GM19455 (cell line): ENCODE results near the gene ZNF784.
A peak's percentile ranks its signal among the peaks of the same experiment; 100 is the strongest.

ENCODE experiments used
- ATAC-seq: cut with Tn5 transposase; IDR thresholded peaks from one replicate; pipeline ENCODE4 v1.9.1; 2021; ENCODE audit not compliant: unreplicated experiment

The ZNF784 gene

DNA sequence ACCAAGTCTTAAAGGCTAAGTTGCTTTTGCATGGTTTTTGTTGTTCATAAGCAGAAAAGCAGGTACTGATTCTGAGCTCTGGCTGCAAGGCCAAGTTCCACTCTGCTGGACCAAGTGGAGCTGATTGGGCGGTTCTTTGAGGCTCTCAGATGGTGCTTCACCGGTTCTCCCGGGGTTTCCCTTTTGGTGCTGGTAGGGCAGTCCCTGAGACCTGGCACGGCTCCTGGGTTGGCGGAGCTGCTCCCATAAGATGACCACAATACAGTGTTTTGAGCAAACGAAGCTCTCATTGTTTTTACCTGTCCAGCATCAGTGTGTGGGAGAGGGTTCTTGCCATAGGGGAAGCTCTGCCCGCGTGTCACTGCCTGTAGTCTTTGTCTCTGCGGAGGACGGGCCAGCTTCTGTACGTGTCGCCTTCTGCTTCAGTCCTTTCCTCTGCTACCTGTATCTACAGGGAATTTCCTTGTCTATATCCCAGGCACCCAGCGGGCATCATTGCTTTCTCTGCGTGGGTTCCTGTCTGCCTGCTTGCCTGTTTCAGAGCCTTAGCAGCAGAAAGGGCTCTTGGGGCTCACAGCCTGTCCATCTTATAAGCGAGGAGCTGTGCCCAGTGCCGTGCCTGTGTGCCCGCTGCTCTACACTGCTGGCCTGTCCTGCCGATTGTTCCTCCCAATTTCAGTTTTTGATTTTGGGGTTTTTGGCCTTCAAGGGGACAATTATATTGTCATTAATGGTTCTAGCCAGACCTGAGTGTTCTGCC lies 32.8 kb upstream of the ZNF784 start:
- no peak for ATAC-seq

DNA sequence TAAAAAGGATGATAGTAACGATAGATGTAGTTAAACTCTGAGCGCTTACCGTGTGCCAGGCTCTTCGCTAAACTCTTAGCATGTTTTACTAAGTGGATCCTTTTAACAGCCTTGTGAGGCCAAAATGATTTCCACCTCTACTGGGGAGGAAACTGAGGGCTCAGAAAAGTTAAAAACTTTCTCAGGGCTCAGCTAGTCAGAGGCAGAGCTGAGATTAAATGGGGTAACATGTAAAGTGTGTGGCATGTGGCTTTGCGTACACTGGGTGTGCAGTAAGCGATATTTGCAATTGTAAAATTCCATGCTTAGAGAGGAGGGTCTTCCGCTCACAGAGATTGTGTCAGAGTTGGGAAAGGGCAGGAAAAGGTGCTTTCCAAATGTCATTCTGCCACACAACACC lies 32.2 kb upstream of the ZNF784 start:
- ATAC-seq, result no peak

DNA sequence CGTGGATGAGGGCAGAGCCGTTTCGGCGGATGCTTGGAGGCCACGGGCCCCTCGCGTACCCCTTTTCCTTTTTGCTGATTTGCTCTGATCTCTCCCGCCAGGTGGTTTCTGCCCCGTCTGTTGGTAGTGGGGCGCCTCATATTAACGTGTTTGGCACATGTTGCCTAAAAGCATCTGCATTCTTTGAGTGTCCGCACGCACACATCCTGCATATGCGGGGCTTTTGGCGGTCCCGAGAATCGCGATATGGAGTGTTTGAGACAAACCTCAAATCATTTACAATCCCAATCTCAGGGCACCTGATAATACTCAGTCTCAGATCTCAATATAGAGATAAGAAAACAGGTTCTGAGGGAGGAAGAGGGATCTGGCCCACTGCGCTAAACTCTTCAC lies 31.3 kb upstream of the ZNF784 start:
- no peak for ATAC-seq

DNA sequence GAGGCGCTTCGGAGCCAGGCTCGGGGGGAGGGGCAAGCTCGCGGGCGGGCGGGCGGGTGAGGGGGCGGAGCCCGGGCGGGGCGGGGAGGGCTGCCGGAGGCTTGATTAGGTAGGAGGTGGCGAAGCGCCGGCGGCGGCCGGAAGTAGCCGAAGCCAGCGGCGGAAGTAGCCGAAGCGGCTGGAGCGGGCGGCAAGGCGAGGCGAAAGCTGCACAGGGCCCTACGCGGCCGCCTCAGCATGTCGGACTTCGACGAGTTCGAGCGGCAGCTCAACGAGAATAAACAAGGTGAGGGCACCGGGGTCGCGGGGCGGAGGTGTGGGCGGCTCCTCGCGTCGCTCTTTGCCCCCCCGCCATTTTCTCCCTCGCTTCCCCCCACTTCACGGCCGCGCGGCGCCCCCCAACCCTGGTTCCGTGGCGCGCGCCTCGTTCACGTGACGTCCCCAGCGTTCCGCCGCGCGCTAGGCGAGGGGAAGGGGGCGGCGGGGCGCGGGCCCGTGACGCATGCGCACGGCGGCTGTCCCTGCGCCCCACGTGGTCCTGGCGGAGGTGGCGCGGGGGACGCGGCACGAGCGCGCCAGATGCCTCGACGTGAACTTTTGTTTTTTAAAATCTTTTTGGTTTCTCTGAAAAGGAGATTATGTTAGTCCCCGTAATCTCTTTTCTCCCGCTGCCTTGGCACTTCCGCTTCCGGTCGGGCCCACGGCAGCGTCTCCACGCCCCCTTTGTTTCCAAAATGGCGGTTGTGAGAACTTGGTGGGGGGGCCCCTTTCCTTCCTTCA lies 30.7 kb upstream of the ZNF784 start, which contains the start of gene U2AF2:
U2AF2 (plus strand) TSS at position 168 of the 780 bp plus-strand sequence; CDS start at position 238, 70 bp downstream.
- ATAC-seq, result peak; percentile 35

DNA sequence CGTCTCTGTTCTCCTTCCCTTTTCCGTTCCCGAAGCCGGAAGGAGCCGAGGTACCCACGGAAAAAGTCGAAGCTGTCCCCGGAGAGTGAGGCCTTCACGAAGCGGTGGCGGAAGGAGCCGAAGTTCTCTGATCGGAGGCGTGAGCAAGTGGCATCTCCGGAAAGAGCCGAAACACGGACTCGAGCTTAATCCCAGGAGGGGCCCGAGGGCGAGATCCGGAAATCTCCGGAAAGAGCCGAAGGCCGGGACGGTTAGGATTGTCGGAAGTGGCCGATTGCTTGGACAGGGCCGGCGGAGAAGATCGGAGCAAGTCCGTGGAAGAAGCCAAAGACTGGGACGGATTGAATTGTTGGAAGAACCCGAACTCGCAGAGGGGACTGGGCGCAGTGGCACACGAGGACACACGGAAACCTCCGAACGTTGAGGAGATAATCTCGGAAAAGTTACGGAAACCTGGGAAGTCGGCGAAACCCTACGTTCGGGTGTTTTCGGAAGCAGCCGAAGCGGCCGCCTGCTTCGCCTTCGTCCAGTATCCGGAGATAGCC lies 30.0 kb upstream of the ZNF784 start:
- ATAC-seq, result peak; percentile 47

DNA sequence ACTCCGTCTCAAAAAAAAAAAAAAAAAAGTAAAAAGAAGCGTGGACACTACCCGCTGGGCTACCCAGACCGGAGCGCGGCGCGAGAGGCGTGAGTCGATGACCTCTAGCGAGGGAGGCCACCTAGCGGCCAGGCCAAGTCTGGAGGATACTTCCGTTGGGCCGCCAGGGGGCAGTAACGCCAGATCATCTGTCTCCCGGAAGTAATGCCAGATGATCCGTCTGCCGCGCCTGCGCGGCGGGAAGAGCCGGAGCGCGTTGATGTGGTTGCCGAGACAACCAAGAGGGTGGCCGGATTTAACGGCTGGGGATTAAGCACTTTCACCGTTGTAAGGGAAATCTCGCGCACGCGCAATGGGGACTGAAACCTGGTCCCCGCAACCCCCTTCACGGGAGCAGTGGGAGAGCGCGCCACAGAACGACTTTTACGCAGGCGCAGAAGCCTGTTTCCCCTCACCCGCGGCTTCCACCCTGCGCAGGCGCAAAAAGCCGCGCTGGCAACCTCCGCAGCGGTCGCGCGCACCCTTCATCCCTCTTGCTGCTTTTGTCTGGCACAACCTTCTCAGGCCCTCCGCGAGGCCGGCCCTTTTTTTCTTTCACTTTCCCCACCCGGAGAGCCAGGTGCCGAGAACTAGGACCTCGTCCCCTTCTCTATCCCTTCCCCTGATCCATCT lies 29.4 kb upstream of the ZNF784 start:
- peak; percentile 44 for ATAC-seq

DNA sequence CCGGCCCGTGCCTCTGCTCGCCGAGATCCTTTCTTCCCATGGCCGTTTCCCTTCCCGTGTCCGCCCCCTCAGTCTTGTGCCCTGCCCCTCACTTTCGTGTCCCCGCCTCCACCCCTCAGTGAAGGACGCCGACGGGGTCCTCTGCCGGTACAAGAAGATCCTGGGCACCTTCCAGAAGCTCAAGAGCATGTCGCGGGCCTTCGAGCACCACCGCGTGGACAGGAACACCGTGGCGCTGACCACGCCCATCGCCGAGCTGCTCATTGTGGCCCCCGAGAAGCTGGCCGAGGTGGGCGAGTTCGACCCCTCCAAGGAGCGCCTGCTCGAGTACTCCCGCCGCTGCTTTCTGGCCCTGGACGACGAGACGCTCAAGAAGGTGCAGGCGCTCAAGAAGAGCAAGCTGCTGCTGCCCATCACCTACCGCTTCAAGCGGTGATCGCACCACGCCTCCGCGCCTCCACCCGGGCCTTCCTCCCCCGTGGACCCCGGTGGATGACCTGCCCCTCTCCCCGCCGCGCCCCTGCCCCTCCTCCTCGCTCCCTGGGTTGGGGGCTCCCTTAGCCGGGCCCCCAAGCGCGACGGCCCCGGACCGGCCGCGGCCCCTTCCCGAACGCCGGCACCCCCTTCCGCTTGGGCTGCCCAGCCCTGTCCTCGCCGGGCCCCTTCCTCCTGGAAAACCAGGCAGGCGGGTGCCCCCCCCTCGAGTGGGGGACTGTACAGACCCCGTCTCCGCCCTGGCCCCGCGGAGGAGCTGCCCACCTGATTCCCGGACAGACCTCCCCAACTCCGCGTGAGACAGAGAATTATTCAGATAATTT lies 28.2 kb upstream of the ZNF784 start:
- no peak for ATAC-seq

DNA sequence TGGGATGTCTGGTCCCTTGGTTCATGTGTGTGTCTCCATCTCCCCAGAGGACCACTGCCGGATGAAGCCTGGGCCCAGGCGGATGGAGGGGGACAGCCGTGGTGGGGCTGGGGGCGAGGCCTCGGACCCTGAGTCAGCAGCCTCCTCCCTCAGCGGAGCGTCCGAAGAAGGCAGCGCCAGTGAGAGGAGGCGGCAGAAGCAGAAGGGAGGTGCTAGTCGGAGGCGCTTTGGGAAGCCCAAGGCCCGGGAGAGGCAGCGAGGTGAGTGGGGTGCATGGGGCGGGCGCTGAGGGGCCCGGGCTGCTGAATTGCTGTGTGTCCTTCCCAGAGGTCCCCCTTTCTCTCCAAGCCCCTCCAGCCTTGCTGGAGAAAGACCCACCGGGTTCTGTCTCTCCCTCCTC lies 26.9 kb upstream of the ZNF784 start:
- ATAC-seq, result no peak

DNA sequence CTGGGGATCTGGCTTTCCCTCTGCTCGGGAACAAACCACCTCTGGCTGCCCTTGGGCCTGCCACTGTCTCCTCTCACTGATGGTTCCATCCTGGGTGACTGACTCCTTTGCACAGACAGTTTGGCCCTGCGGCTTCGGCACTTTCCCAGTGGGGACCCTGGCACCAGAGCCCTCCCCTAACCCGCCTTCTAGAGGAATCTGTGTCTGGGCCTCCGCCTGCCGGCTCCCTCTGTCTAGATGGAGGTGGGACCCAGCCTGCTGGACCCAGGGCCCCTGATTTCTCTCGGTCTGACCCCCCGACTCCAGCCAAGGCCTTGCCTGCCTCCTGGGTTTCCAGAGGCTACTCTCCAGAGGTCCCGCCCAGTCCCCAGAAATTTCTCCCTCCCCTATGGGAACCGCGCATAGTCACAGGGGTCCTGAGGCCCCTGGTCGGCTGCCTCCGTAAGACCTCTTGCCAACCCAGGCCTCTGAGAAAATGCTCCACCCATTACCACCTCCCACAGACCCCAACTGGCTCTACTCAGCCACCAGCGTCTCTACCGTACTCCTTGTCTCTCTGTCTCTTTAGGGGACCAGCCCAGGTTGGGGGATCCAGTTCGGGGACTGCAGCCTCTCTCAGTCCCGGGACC lies 26.4 kb upstream of the ZNF784 start:
- ATAC-seq, result no peak

DNA sequence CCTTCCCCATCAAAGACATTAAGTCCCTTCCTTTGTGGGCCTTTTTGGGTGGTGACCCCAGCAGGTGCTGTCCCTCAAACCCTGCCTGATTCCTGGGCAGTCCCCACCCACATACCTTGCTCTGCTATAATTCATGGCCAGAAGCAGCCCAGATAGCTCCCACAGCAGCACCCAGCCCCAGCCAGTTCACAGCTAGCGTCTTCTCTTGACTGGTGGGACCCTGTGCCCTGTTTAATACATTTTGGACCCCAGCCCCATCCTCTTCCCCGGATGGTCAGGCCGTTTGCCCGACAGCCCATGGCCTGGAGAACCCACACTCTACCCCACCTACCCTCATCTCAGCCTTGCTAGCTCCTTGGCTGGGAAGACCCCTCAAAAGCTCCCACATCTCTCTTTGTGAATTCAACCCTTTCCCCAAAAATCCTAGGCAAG lies 25.8 kb upstream of the ZNF784 start:
- no peak for ATAC-seq

DNA sequence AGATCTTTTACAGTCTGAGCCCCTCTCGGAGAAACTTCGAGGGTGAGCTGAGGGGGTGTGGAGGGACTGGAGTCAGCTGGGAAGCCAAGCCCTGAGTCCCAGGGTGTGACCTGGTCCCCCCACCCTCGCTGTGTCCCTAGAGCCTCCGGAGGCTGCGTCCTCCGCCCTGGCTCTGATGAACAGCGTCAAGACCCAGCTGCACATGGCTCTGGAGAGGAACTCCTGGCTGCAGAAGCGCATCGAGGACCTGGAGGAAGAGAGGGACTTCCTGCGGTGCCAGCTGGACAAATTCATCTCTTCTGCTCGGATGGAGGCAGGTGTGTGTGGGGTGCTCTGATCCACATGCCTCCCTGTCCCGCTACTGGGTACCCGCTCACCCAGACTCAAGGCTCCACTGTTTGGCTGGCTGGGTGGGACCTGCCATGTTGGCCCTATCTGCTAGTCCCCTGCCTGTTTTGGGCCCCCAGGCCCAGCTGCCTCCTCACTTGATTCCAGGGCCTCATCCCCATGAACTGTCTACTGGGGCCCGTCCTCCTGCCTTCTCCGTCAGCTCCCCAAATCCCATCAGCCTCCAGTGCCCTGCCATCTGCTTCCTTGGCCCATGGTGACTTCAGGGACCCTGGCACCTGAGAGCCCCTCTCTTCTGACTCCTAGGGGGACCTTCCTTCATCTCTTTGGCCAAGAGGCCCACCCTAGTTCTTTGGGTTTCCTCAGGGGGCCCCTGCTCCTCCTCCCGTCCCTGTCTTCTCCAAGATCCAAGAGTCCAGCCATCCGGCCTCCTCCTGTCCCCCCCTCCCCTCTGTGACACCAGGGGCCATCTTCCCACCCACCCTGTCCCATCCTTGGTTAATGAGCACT lies 25.1 kb upstream of the ZNF784 start:
- no peak for ATAC-seq

DNA sequence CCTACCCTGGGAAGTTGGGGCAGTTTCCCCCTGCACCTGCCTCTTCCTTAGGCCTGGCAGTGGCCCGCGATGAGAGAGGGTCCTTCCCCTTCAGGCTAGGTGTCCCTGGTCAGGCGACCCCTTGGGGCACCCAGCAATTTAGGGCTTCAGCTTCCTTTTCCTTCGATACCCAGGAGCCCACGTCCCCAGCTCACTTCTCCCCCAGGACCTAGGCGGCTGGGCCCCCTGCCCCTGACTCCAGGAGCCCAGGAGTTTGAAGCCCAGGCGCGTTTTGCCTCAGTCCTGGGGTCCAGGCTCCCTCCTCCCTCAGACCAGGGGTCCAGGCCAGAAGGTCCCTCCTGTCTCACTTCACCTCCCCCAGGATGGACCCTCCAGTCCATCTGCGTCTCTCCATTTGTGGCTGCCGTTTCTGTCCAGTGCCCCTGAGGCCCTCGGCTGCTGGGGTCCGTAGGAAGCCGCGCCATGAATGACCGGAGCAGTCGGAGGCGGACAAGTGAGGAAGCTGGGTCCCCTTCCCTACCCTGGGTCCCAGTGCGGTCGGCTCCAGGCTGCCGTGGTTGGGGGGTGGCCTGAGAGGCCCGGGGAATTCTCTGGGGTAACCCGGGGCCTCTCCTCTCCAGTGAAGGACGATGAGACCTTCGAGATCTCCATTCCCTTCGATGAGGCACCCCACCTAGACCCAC lies 24.4 kb upstream of the ZNF784 start:
- no peak for ATAC-seq

DNA sequence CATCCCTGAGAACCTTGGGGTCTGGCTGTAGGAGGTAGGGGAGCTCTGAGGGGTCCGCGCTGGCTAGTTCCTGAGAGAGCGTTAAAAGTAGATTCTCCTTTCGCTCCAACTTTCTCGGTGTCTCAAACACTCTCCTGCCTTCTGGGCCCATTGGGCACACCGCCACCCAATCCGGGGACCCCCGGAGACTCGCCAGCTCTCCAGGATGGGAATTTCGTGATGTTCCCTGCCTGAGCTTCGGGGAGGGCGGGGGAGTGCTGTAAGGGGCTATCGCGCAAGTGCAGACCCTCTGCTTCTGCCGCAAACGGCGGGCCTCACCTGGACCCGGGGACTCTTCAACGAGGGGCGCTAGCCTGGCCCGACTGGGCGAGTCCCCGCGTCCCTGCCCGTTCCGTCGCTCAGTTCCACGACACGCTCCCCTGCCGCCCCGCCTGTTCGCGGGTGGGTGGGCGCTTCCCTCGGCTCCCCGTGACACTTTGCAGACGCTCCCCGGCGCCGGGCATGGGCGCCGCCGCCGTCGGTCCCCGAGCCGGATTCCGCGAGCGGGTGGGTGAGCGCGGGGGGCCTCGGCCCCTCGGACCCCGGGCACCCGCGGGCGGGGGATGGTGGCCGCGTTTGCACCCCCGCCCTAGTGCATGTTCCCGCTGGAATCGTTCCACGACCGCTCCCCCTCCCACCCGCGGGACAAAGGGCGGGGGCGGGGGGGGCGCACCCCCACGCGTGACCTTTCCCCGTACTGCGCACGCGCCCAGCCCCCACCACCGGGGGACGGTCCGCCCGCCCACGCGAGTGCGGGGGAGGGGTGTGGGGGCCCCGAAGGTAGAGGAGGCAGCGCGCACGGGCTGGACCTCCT lies 23.6 kb upstream of the ZNF784 start, which contains the start of gene CCDC106:
CCDC106 (plus strand) TSS at position 481 of the 853 bp plus-strand sequence. CDS start 835 bp downstream, outside the sequence.
- no peak for ATAC-seq

DNA sequence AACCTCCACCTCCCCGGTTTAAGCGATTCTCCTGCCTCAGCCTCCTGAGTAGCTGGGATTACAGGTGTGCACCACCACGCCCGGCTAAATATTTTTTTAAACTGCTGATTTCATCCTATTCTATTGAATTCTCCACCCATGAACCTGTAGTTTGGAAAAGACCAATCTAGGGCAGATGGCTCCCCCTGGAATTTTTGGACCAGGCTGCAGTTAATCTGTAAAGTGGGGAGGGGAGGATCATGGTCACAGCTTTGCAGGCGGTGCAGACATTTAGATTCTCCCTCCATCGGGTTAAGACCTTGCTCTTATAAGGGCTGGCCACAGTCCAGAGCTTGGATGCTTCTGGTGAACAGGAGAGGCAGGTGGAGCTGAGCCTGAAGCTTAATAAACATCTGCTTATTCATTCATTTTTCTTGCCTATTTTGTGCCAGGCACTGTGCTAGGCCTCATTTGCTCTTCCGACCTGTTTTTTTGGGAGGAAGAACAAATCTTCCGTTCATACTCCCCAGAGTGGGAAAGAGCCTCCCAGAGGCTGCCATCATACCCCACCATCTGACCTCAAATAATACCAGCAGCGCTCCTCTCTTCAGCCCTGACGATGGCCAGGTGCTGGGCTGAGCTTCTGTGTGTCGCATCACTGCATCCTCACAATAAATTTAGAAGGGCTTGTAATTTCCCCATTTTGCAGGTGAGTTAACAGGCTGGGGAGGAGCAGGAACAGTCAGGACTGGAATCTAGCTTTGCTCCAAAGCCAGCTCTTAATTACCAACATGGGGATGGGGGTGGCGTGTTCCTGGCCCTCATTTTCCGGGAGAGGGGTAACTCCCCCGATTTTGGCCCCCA lies 22.7 kb upstream of the ZNF784 start:
- no peak for ATAC-seq

DNA sequence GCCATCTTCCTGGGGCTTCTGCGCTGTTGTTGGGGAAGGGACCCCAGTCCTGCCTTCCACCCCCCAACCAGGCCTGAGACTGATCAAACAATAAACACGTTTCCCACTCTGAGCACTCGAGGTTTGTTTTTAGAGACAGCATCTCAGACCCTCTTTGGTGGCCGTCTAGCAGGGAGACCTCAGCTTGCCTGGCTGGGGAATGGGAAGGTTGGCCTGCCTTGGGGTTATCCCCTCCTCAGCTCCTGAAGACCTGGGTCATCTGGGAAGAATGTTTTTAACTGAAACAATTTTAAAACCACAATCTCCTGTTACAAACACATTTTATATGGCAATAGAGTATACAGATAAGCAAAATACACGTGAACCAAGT lies 21.1 kb upstream of the ZNF784 start:
- no peak for ATAC-seq

DNA sequence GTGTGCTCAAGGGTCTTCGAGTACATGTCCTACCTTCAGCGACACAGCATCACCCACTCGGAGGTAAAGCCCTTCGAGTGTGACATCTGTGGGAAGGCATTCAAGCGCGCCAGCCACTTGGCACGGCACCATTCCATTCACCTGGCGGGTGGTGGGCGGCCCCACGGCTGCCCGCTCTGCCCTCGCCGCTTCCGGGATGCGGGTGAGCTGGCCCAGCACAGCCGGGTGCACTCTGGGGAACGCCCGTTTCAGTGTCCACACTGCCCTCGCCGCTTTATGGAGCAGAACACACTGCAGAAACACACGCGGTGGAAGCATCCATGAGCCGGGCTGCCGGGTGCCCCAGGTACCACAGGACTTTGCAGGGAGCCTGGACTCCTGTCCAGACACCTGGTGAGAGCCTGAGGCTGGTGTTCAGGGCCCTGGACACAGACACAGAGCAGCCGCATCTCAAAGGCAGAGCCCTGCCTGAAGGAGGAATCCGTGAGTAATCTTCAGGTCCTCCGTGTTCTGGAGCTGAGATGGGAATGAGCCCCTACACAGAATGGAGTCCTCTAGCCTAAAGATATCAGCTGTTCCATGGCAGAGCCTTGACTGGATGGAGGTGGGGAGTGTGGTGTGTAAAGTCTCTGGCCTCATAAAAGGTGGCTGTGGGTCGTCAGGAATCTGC lies 20.6 kb upstream of the ZNF784 start:
- no peak for ATAC-seq
